Sigmoid colon (tissue), 4 donors: ENCODE measurements around the gene NEK11.

Experiments
- EP300 ChIP-seq, 4 donors: sonication (generic); formaldehyde crosslinking; IDR thresholded peaks; one replicate each; pipeline ENCODE4 v1.6.1; 2017; ENCODE audit warnings: antibody characterized with exemption in 4 of 4
- TF ChIP-seq, protein P1 (sequence below), 4 experiments: fragments of 450-650 bp in 3 of 4; fragments of 200-600 bp in 1 of 4; IDR thresholded peaks; one replicate each; pipeline ENCODE4 v1.5.1; 2016 to 2019; ENCODE audit warnings: antibody characterized with exemption in 4 of 4, mild to moderate bottlenecking in 3 of 4, moderate library complexity in 2 of 4

DNA sequence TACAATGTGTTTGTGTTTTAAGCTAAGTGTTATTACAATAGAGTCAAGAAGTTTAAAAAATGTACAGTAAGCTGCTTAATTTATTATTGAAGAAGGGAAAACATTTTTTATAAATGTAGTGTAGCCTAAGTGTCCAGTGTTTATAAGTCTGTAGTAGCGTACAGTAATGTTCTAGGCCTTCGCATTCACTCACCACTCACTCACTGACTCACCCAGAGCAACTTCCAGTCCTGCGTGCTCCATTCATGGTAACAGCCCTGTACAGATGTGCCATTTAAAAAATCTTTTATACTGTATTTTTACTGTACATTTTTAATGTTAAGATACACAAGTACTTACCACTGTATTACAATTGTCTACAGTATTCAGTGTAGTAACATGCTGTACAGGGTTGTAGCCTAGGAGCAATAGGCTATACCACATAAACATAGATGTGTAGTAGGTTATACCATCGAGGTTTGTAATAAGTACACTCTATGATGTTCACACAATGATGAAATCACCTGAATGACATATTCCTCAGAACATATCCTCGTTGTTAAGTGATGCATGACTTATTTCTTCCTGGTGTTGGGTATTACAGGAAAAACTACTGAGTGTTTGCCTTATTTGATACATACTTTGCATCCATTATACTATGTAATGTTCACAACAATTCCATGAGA, 198.3 kb downstream of the NEK11 start:
- TF ChIP-seq EP300 (IDR thresholded peaks at IDR 0.05), result no peak
- TF ChIP-seq, protein P1, sequence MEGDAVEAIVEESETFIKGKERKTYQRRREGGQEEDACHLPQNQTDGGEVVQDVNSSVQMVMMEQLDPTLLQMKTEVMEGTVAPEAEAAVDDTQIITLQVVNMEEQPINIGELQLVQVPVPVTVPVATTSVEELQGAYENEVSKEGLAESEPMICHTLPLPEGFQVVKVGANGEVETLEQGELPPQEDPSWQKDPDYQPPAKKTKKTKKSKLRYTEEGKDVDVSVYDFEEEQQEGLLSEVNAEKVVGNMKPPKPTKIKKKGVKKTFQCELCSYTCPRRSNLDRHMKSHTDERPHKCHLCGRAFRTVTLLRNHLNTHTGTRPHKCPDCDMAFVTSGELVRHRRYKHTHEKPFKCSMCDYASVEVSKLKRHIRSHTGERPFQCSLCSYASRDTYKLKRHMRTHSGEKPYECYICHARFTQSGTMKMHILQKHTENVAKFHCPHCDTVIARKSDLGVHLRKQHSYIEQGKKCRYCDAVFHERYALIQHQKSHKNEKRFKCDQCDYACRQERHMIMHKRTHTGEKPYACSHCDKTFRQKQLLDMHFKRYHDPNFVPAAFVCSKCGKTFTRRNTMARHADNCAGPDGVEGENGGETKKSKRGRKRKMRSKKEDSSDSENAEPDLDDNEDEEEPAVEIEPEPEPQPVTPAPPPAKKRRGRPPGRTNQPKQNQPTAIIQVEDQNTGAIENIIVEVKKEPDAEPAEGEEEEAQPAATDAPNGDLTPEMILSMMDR (IDR thresholded peaks at IDR 0.05), result no peak
